ENCODE results near the gene CCDC70.

DNA sequence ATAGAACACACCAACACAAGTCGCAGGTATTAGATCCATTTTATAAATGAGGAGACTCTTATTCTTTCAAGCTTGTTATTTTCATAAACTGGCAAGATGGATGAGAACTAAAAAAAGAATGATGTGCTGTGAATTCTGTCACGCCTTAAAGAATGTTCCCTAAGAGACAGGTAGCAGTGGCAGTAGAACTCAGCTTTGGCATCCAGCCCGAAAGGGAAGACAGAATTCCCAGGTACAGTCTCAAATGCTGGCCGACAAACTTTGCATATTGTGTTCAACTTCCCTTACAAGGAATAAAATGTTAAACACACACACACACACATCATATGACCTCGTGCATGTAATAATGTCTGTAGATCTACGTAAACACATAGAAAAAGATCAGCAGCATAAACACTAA is 20.0 kb upstream of the CCDC70 start:
- TF ChIP-seq ZNF121 (CRISPR knock-in tag; IDR thresholded peaks at IDR 0.05) (no peak), STAT6 (CRISPR knock-in tag; conservative IDR thresholded peaks at IDR 0.05; ENCODE audit: low read depth) (no peak), NR3C1 (CRISPR knock-in tag; conservative IDR thresholded peaks at IDR 0.05; ENCODE audit: low read depth) (no peak), JUN (CRISPR knock-in tag; IDR thresholded peaks at IDR 0.05) (no peak), CREM (CRISPR knock-in tag; IDR thresholded peaks at IDR 0.05) (no peak), NFE2L1 (CRISPR knock-in tag; IDR thresholded peaks at IDR 0.05) (no peak), FOXJ3 (CRISPR knock-in tag; IDR thresholded peaks at IDR 0.05; ENCODE audit: borderline replicate concordance) (no peak), OVOL2 (CRISPR knock-in tag; IDR thresholded peaks at IDR 0.05; ENCODE audit: borderline replicate concordance) (no peak), MAX (CRISPR knock-in tag; IDR thresholded peaks at IDR 0.05) (no peak)
- TF ChIP-seq, protein P1, sequence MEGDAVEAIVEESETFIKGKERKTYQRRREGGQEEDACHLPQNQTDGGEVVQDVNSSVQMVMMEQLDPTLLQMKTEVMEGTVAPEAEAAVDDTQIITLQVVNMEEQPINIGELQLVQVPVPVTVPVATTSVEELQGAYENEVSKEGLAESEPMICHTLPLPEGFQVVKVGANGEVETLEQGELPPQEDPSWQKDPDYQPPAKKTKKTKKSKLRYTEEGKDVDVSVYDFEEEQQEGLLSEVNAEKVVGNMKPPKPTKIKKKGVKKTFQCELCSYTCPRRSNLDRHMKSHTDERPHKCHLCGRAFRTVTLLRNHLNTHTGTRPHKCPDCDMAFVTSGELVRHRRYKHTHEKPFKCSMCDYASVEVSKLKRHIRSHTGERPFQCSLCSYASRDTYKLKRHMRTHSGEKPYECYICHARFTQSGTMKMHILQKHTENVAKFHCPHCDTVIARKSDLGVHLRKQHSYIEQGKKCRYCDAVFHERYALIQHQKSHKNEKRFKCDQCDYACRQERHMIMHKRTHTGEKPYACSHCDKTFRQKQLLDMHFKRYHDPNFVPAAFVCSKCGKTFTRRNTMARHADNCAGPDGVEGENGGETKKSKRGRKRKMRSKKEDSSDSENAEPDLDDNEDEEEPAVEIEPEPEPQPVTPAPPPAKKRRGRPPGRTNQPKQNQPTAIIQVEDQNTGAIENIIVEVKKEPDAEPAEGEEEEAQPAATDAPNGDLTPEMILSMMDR (IDR thresholded peaks at IDR 0.05), result no peak
- TF ChIP-seq, protein P2, sequence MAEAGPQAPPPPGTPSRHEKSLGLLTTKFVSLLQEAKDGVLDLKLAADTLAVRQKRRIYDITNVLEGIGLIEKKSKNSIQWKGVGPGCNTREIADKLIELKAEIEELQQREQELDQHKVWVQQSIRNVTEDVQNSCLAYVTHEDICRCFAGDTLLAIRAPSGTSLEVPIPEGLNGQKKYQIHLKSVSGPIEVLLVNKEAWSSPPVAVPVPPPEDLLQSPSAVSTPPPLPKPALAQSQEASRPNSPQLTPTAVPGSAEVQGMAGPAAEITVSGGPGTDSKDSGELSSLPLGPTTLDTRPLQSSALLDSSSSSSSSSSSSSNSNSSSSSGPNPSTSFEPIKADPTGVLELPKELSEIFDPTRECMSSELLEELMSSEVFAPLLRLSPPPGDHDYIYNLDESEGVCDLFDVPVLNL (CRISPR knock-in tag; IDR thresholded peaks at IDR 0.05; ENCODE audit: borderline replicate concordance, low read depth), result no peak
- TF ChIP-seq, protein P3, sequence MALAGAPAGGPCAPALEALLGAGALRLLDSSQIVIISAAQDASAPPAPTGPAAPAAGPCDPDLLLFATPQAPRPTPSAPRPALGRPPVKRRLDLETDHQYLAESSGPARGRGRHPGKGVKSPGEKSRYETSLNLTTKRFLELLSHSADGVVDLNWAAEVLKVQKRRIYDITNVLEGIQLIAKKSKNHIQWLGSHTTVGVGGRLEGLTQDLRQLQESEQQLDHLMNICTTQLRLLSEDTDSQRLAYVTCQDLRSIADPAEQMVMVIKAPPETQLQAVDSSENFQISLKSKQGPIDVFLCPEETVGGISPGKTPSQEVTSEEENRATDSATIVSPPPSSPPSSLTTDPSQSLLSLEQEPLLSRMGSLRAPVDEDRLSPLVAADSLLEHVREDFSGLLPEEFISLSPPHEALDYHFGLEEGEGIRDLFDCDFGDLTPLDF (CRISPR knock-in tag; IDR thresholded peaks at IDR 0.05), result no peak

Measured in WTC11 (cell line).